Measurements from ENCODE around the gene BTBD18. TPM values are rescaled to one million over a fixed set of nuclear protein-coding genes. Genes with fewer than 3 reads are reported as not detected.

The BTBD18 gene
- total and polyA plus RNA-seq, 7 donors, result 0.03 TPM; not detected in 6

DNA sequence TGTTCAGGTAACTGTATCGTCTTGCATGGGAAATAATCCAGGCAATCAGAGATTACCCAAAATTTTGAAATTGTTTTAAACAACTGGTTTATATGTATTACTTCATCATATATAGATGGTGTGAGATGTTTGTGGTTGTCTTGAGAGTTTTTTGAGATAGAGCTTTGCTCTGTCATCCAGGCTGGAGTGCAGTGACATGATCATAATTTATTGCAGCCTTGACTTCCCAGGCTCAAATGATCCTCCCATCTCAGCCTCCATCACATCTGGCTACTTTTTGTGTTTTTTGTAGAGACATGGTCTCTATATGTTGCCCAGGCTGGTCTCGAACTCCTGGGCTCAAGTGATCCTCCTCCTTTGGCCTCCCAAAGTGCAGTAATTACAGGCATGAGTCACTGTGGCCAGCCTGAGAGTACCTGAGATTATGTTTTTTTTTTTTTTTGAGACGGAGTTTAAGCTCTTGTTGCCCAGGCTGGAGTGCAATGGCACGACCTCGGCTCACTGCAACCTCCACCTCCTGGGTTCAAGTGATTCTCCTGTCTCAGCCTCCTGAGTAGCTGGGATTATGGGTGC lies 21.5 kb upstream of the BTBD18 start:
- Histone ChIP-seq H3K9me3 (no peaks in the 10 kb centered on the region), H3K4me1 (peaks cover 76% of the 10 kb centered on the region), H3K36me3 (ENCODE audit: insufficient read depth in 1 of 2, low read depth in 1 of 2) (no peaks in the 10 kb centered on the region), H3K4me3 (no peak overlapping the region), H3K27me3 (ENCODE audit: insufficient read depth in 3 of 3, low read length in 2 of 3) (no peaks in the 10 kb centered on the region), H3K27ac (no peak overlapping the region)
- TF ChIP-seq, protein P1, sequence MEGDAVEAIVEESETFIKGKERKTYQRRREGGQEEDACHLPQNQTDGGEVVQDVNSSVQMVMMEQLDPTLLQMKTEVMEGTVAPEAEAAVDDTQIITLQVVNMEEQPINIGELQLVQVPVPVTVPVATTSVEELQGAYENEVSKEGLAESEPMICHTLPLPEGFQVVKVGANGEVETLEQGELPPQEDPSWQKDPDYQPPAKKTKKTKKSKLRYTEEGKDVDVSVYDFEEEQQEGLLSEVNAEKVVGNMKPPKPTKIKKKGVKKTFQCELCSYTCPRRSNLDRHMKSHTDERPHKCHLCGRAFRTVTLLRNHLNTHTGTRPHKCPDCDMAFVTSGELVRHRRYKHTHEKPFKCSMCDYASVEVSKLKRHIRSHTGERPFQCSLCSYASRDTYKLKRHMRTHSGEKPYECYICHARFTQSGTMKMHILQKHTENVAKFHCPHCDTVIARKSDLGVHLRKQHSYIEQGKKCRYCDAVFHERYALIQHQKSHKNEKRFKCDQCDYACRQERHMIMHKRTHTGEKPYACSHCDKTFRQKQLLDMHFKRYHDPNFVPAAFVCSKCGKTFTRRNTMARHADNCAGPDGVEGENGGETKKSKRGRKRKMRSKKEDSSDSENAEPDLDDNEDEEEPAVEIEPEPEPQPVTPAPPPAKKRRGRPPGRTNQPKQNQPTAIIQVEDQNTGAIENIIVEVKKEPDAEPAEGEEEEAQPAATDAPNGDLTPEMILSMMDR (IDR thresholded peaks at IDR 0.05), result no peak
- DNase-seq (no peak), ATAC-seq (no peak)
- 64 to 80% (median 77%) methylated on average over 5 of the region's 5 CpGs for WGBS, 3 donors
- intact Hi-C loops (cut with DNase I), result no loop called here

DNA sequence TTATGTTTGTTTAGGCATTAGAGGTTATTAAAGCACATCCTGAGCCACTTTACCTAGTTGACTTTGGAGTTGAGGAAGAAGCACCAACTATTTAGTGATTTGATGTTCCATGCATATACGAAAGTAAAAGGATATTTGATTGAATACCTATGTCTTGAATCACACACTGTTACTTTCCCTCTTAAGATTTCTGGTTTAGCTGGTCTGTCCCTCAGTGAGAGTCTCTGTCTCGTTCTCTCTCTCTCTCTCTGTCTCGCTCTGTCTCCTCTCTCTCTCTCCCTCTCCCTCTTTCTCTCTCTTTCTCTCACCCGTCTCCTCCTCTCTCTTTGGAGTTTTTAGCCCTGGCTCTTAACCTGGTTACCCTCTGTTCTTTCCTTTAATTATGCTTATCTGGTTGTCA lies 20.9 kb upstream of the BTBD18 start:
- TF ChIP-seq, protein P1 (IDR thresholded peaks at IDR 0.05), result no peak
- peaks cover 72% of the 10 kb centered on the region for H3K4me1 ChIP-seq
- ATAC-seq, result no peak
- no peak overlapping the region for H3K27ac ChIP-seq
- no peaks in the 10 kb centered on the region for H3K36me3 ChIP-seq (ENCODE audit: insufficient read depth in 1 of 2, low read depth in 1 of 2)
- WGBS, 3 donors, result 63 to 76% (median 66%) methylated on average over 4 of the region's 4 CpGs
- no peaks in the 10 kb centered on the region for H3K27me3 ChIP-seq (ENCODE audit: insufficient read depth in 3 of 3, low read length in 2 of 3)
- H3K4me3 ChIP-seq, result no peak overlapping the region
- no peak for DNase-seq
- H3K9me3 ChIP-seq, result no peaks in the 10 kb centered on the region
- intact Hi-C loops (cut with DNase I), result no loop called here

GRCh38 chr11:57771365-57771764 lies 19.7 kb upstream of the BTBD18 start:
- DNase-seq, result no peak
- H3K9me3 ChIP-seq, result no peaks in the 10 kb centered on the region
- peaks cover 67% of the 10 kb centered on the region for H3K4me1 ChIP-seq
- no peaks in the 10 kb centered on the region for H3K36me3 ChIP-seq (ENCODE audit: insufficient read depth in 1 of 2, low read depth in 1 of 2)
- 85 to 91% (median 88%) methylated on average over 3 of the region's 3 CpGs for WGBS, 3 donors
- no peaks in the 10 kb centered on the region for H3K27me3 ChIP-seq (ENCODE audit: insufficient read depth in 3 of 3, low read length in 2 of 3)
- no peak overlapping the region for H3K4me3 ChIP-seq
- ATAC-seq, result no peak
- TF ChIP-seq, protein P1 (IDR thresholded peaks at IDR 0.05), result no peak
- intact Hi-C loops (cut with DNase I), result no loop called here
- no peak overlapping the region for H3K27ac ChIP-seq

GRCh38 chr11:57770793-57771192 lies 19.2 kb upstream of the BTBD18 start:
- Histone ChIP-seq H3K4me1 (peaks cover 67% of the 10 kb centered on the region), H3K4me3 (no peak overlapping the region), H3K9me3 (no peaks in the 10 kb centered on the region), H3K27ac (no peak overlapping the region), H3K27me3 (ENCODE audit: insufficient read depth in 3 of 3, low read length in 2 of 3) (no peaks in the 10 kb centered on the region), H3K36me3 (ENCODE audit: insufficient read depth in 1 of 2, low read depth in 1 of 2) (no peaks in the 10 kb centered on the region)
- no peak for DNase-seq
- ATAC-seq, result no peak
- WGBS, 3 donors, result 23 to 36% (median 25%) methylated on average over 1 of the region's 1 CpG
- intact Hi-C loops (cut with DNase I), result no loop called here
- TF ChIP-seq, protein P1 (IDR thresholded peaks at IDR 0.05), result no peak

GRCh38 chr11:57764972-57765371 lies 13.4 kb upstream of the BTBD18 start:
- DNase-seq (no peak), ATAC-seq (no peak)
- Histone ChIP-seq H3K36me3 (ENCODE audit: insufficient read depth in 1 of 2, low read depth in 1 of 2) (no peaks in the 10 kb centered on the region), H3K27ac (peak overlapping the region; percentile 51), H3K4me3 (peak overlapping the region; percentile 83), H3K9me3 (no peaks in the 10 kb centered on the region), H3K4me1 (peaks cover 48% of the 10 kb centered on the region), H3K27me3 (ENCODE audit: insufficient read depth in 3 of 3, low read length in 2 of 3) (no peaks in the 10 kb centered on the region)
- WGBS, 3 donors, result 16 to 35% (median 24%) methylated on average over 2 of the region's 2 CpGs
- intact Hi-C loops (cut with DNase I), result loop anchor here in 1 of 2 donors (5.0 kb wide), 1 partner anchor 37 kb away; no protein-coding TSS in a partner anchor
- TF ChIP-seq, protein P1 (IDR thresholded peaks at IDR 0.05), result no peak
